Measurements from ENCODE around the gene AIFM1. TPM values are rescaled to one million over a fixed set of nuclear protein-coding genes. Genes with fewer than 3 reads are reported as not detected.

The AIFM1 gene
- total and polyA plus RNA-seq, 4 donors, result 14.4 to 35.8 (median 31.2) TPM

GRCh38 chrX:130120746-130121504 is 44.7 kb downstream of the AIFM1 start:
- Histone ChIP-seq H3K9ac (ENCODE audit: insufficient read depth in 1 of 2, low read length in 2 of 2) (no peak overlapping the region), H3K36me3 (ENCODE audit: control insufficient read depth in 4 of 4, insufficient read depth in 4 of 4, low read length in 4 of 4) (no peaks in the 10 kb centered on the region), H3K9me3 (ENCODE audit: control insufficient read depth in 4 of 4, insufficient read depth in 3 of 4, low read length in 3 of 4) (peaks cover 0 to 2% (median 0%) of the 10 kb centered on the region in 4 donors), H3K27ac (ENCODE audit: low read depth in 1 of 2, low read length in 1 of 2) (peak overlapping the region; percentile 65 to 91), H3K4me1 (ENCODE audit: control insufficient read depth in 5 of 5, insufficient read depth in 5 of 5, low read length in 5 of 5) (peaks cover 0 to 4% (median 0%) of the 10 kb centered on the region in 5 donors), H3K27me3 (ENCODE audit: control insufficient read depth in 3 of 3, insufficient read depth in 3 of 3, low read length in 2 of 3) (no peaks in the 10 kb centered on the region), H3K4me3 (peak overlapping the region; percentile 3)
- DNase-seq (peak; percentile 75 to 78 (median 76)), ATAC-seq (ENCODE audit: insufficient read depth, low FRiP score) (peak; percentile 76)
- 4 to 31% methylated on average over 14 to 58 of the region's 58 CpGs for WGBS, 2 donors
- no peak for TF ChIP-seq CTCF (IDR thresholded peaks at IDR 0.05; ENCODE audit: control extremely low read depth, extremely low read depth)

- ATAC-seq (ENCODE audit: insufficient read depth, low FRiP score) (peak; percentile 6), DNase-seq (peak; percentile 36 to 46 (median 37))
- peaks cover 0 to 2% (median 0%) of the 10 kb centered on the region in 4 donors for H3K9me3 ChIP-seq (ENCODE audit: control insufficient read depth in 4 of 4, insufficient read depth in 3 of 4, low read length in 3 of 4)
- TF ChIP-seq CTCF (IDR thresholded peaks at IDR 0.05; ENCODE audit: control extremely low read depth, extremely low read depth), result no peak
- H3K9ac ChIP-seq (ENCODE audit: insufficient read depth in 1 of 2, low read length in 2 of 2), result no peak overlapping the region
- no peaks in the 10 kb centered on the region for H3K36me3 ChIP-seq (ENCODE audit: control insufficient read depth in 4 of 4, insufficient read depth in 4 of 4, low read length in 4 of 4)
- peaks cover 0 to 4% (median 0%) of the 10 kb centered on the region in 5 donors for H3K4me1 ChIP-seq (ENCODE audit: control insufficient read depth in 5 of 5, insufficient read depth in 5 of 5, low read length in 5 of 5)
- H3K27me3 ChIP-seq (ENCODE audit: control insufficient read depth in 3 of 3, insufficient read depth in 3 of 3, low read length in 2 of 3), result no peaks in the 10 kb centered on the region
- no peak overlapping the region for H3K4me3 ChIP-seq
- WGBS, 2 donors, result 31 to 42% methylated on average over 16 to 28 of the region's 28 CpGs
- peak overlapping the region; percentile 65 to 91 for H3K27ac ChIP-seq (ENCODE audit: low read depth in 1 of 2, low read length in 1 of 2)
These were observed 45.3 kb downstream of the AIFM1 start for GRCh38 chrX:130120321-130120731.

GRCh38 chrX:130119312-130119898 is 46.2 kb downstream of the AIFM1 start:
- Histone ChIP-seq H3K27me3 (ENCODE audit: control insufficient read depth in 3 of 3, insufficient read depth in 3 of 3, low read length in 2 of 3) (no peaks in the 10 kb centered on the region), H3K9me3 (ENCODE audit: control insufficient read depth in 4 of 4, insufficient read depth in 3 of 4, low read length in 3 of 4) (peaks cover 0 to 2% (median 0%) of the 10 kb centered on the region in 4 donors), H3K36me3 (ENCODE audit: control insufficient read depth in 4 of 4, insufficient read depth in 4 of 4, low read length in 4 of 4) (no peaks in the 10 kb centered on the region), H3K4me3 (no peak overlapping the region), H3K4me1 (ENCODE audit: control insufficient read depth in 5 of 5, insufficient read depth in 5 of 5, low read length in 5 of 5) (peaks cover 0 to 4% (median 0%) of the 10 kb centered on the region in 5 donors), H3K9ac (ENCODE audit: insufficient read depth in 1 of 2, low read length in 2 of 2) (peak overlapping the region in 1 of 2 donors; percentile 2), H3K27ac (ENCODE audit: low read depth in 1 of 2, low read length in 1 of 2) (peak overlapping the region in 1 of 2 donors; percentile 46)
- WGBS, 2 donors, result 60 to 67% methylated on average over 10 to 14 of the region's 14 CpGs
- no peak for TF ChIP-seq CTCF (IDR thresholded peaks at IDR 0.05; ENCODE audit: control extremely low read depth, extremely low read depth)
- DNase-seq (peak in 1 of 3 donors; percentile 14), ATAC-seq (ENCODE audit: insufficient read depth, low FRiP score) (no peak)

Measured in lung (tissue), 12 donors.